ENCODE measurements around the gene CHRM2. TPM values are rescaled to one million over a fixed set of nuclear protein-coding genes. Genes with fewer than 3 reads are reported as not detected.

Gene CHRM2
- polyA plus RNA-seq, 1 donor from 2014 or later: 0.05 TPM

- no peak for TF ChIP-seq SMC3 (conservative IDR thresholded peaks at IDR 0.05; ENCODE audit: poor library complexity)
- no peak for TF ChIP-seq EZH2 (IDR thresholded peaks at IDR 0.05; ENCODE audit: borderline replicate concordance, insufficient read depth, low read length, poor library complexity, severe bottlenecking)
- no peak for TF ChIP-seq CTCF (IDR thresholded peaks at IDR 0.05; ENCODE audit: poor library complexity, severe bottlenecking)
- no peak for TF ChIP-seq RAD21 (conservative IDR thresholded peaks at IDR 0.05)
- no peak for TF ChIP-seq POLR2AphosphoS5 (IDR thresholded peaks at IDR 0.05)
- no peak for TF ChIP-seq REST (IDR thresholded peaks at IDR 0.05; ENCODE audit: borderline replicate concordance)
- TF ChIP-seq MXI1 (conservative IDR thresholded peaks at IDR 0.05; ENCODE audit: poor library complexity, severe bottlenecking): no peak
- no peak for TF ChIP-seq TAF1 (IDR thresholded peaks at IDR 0.05; ENCODE audit: low read depth)
- TF ChIP-seq EP300 (conservative IDR thresholded peaks at IDR 0.05; ENCODE audit: poor library complexity, severe bottlenecking): no peak
- H3K27me3 ChIP-seq (ENCODE audit: insufficient read depth, low read depth, low read length): no peaks in the 10 kb centered on the region
- H2AFZ ChIP-seq (ENCODE audit: low read depth, low read length): no peak overlapping the region
- H3K4me3 ChIP-seq (ENCODE audit: low read length): no peak overlapping the region
- no peak overlapping the region for H3K4me2 ChIP-seq (ENCODE audit: low read length)
- no peak overlapping the region for H3K9ac ChIP-seq (ENCODE audit: low read length)
- H3K9me2 ChIP-seq (ENCODE audit: insufficient read depth, low read length): no peaks in the 10 kb centered on the region
- no peaks in the 10 kb centered on the region for H3K79me2 ChIP-seq (replicated peaks; ENCODE audit: insufficient read depth, low read length)
- H3K36me3 ChIP-seq (ENCODE audit: insufficient read depth, low read length): no peaks in the 10 kb centered on the region
- H3K27ac ChIP-seq (ENCODE audit: low read length): no peak overlapping the region
- H3K9me3 ChIP-seq (ENCODE audit: low read length): no peaks in the 10 kb centered on the region
- H3F3A ChIP-seq (ENCODE audit: insufficient read depth, low read length, poor library complexity, severe bottlenecking): no peaks in the 10 kb centered on the region
- no peaks in the 10 kb centered on the region for H4K20me1 ChIP-seq (ENCODE audit: insufficient read depth)
These were observed 18.9 kb downstream of the CHRM2 start for GRCh38 chr7:136887317-136887716.

- no peaks in the 10 kb centered on the region for H3F3A ChIP-seq (ENCODE audit: insufficient read depth, low read length, poor library complexity, severe bottlenecking)
- no peaks in the 10 kb centered on the region for H3K36me3 ChIP-seq (ENCODE audit: insufficient read depth, low read length)
- no peak overlapping the region for H3K4me2 ChIP-seq (ENCODE audit: low read length)
- H3K9ac ChIP-seq (ENCODE audit: low read length): no peak overlapping the region
- H3K9me2 ChIP-seq (ENCODE audit: insufficient read depth, low read length): no peaks in the 10 kb centered on the region
- no peak overlapping the region for H2AFZ ChIP-seq (ENCODE audit: low read depth, low read length)
- TF ChIP-seq TAF1 (IDR thresholded peaks at IDR 0.05; ENCODE audit: low read depth): no peak
- no peak for TF ChIP-seq MXI1 (conservative IDR thresholded peaks at IDR 0.05; ENCODE audit: poor library complexity, severe bottlenecking)
- no peak for TF ChIP-seq SMC3 (conservative IDR thresholded peaks at IDR 0.05; ENCODE audit: poor library complexity)
- no peak for TF ChIP-seq RAD21 (conservative IDR thresholded peaks at IDR 0.05)
- TF ChIP-seq POLR2AphosphoS5 (IDR thresholded peaks at IDR 0.05): no peak
- no peak for TF ChIP-seq CTCF (IDR thresholded peaks at IDR 0.05; ENCODE audit: poor library complexity, severe bottlenecking)
- TF ChIP-seq EZH2 (IDR thresholded peaks at IDR 0.05; ENCODE audit: borderline replicate concordance, insufficient read depth, low read length, poor library complexity, severe bottlenecking): no peak
- TF ChIP-seq EP300 (conservative IDR thresholded peaks at IDR 0.05; ENCODE audit: poor library complexity, severe bottlenecking): no peak
- TF ChIP-seq REST (IDR thresholded peaks at IDR 0.05; ENCODE audit: borderline replicate concordance): no peak
- no peak overlapping the region for H3K27ac ChIP-seq (ENCODE audit: low read length)
- no peaks in the 10 kb centered on the region for H3K79me2 ChIP-seq (replicated peaks; ENCODE audit: insufficient read depth, low read length)
- no peaks in the 10 kb centered on the region for H3K9me3 ChIP-seq (ENCODE audit: low read length)
- H3K27me3 ChIP-seq (ENCODE audit: insufficient read depth, low read depth, low read length): no peaks in the 10 kb centered on the region
- no peaks in the 10 kb centered on the region for H4K20me1 ChIP-seq (ENCODE audit: insufficient read depth)
- H3K4me3 ChIP-seq (ENCODE audit: low read length): no peak overlapping the region
These were observed 21.9 kb downstream of the CHRM2 start for GRCh38 chr7:136890399-136890798.

Measured in neural cell (in vitro differentiated cells).